Epithelial cell of proximal tubule (primary cell): ENCODE results near the gene KCNIP1. TPM values are rescaled to one million over a fixed set of nuclear protein-coding genes. Genes with fewer than 3 reads are reported as not detected.
"Not testable (repeated sequence)": the region's sequence is repeated elsewhere in the genome, so short reads cannot be mapped to it uniquely, and the experiment has no call there.

ENCODE experiments used
- DNase-seq: peaks from one replicate; pipeline ENCODE4 v3.0.0-alpha.2; 2011; ENCODE audit warnings: low read depth
- H3K4me3 ChIP-seq: 2 replicates; pipeline ENCODE4 v1.5.1; 2011; ENCODE audit warnings: low read depth, mild to moderate bottlenecking, low read length
- CTCF ChIP-seq: conservative IDR thresholded peaks from 2 replicates; pipeline ENCODE4 v1.5.1; 2012; ENCODE audit warnings: low read depth, mild to moderate bottlenecking, low read length
- total RNA-seq: library from RNA; depleted of rRNA; stranded (reverse); fragments of >200 nt; gene quantifications from 2 replicates; pipeline ENCODE4 v1.2.3, GENCODE V29; 2015

The KCNIP1 gene
- total RNA-seq, 1 donor from 2014 or later = 2.0 TPM

- no peak overlapping the region for H3K4me3 ChIP-seq
- TF ChIP-seq CTCF = no peak
- DNase-seq = no peak
Measured at GRCh38 chr5:170750791-170751190, 247.0 kb downstream of the KCNIP1 start.

- no peak for DNase-seq
- no peak for TF ChIP-seq CTCF
- H3K4me3 ChIP-seq = no peak overlapping the region
Measured at GRCh38 chr5:170751631-170752030, 247.8 kb downstream of the KCNIP1 start.

GRCh38 chr5:170752257-170753215 lies 248.7 kb downstream of the KCNIP1 start:
- no peak overlapping the region for H3K4me3 ChIP-seq
- no peak for TF ChIP-seq CTCF
- no peak for DNase-seq

GRCh38 chr5:170753311-170753710 lies 249.5 kb downstream of the KCNIP1 start:
- TF ChIP-seq CTCF = no peak
- no peak overlapping the region for H3K4me3 ChIP-seq
- no peak for DNase-seq

DNA sequence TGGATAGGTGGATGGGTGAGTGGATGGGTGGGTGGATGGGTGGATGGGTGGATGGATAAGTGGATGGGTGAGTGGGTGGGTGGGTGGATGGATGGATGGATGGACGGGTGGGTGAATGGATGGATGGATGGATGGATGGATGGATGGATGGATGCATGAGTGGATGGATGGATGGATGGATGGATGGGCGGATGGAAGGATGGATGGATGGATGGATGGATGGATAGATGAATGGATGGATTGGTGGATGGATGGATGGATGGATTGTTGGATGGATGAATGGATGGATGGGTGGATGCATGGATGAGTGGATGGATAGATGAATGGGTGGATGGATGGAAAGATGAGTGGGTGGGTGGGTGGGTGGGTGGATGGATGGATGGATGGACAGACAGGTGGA lies 250.7 kb downstream of the KCNIP1 start:
- not testable (repeated sequence) for H3K4me3 ChIP-seq, DNase-seq

- no peak overlapping the region for H3K4me3 ChIP-seq
- TF ChIP-seq CTCF = no peak
- DNase-seq = no peak
Measured at GRCh38 chr5:170755679-170756456, 252.0 kb downstream of the KCNIP1 start.

GRCh38 chr5:170756691-170757090 lies 252.9 kb downstream of the KCNIP1 start:
- TF ChIP-seq CTCF = no peak
- no peak overlapping the region for H3K4me3 ChIP-seq
- DNase-seq = no peak
